HG03039 (cell line): ENCODE data around the gene FXYD3.
"Not testable (repeated sequence)": the region's sequence is repeated elsewhere in the genome, so short reads cannot be mapped to it uniquely, and the experiment has no call there.

ENCODE experiments used
- ATAC-seq: cut with Tn5 transposase; IDR thresholded peaks from one replicate; pipeline ENCODE4 v1.9.1; 2021; ENCODE audit warnings: mild to moderate bottlenecking, moderate library complexity; ENCODE audit not compliant: unreplicated experiment

The FXYD3 gene

DNA sequence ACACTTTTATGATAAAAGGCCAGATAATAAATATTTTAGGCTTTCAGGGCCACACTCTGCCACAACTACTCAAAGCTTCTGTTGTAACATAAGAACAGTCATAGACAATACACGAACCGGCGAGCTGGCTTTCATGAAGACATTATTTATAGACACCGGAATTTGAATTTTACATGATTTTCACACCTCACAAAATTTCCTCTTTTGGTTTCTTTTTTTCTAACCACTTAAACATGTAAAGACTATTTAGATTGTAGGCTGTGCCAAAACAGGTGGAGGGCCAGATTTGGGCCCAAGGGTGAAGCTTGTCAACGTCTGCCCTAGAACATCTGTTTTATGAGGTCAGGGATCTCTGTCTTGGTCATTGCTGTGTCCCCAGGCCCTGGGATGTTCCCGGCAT, 29.7 kb upstream of the FXYD3 start:
- no peak for ATAC-seq

DNA sequence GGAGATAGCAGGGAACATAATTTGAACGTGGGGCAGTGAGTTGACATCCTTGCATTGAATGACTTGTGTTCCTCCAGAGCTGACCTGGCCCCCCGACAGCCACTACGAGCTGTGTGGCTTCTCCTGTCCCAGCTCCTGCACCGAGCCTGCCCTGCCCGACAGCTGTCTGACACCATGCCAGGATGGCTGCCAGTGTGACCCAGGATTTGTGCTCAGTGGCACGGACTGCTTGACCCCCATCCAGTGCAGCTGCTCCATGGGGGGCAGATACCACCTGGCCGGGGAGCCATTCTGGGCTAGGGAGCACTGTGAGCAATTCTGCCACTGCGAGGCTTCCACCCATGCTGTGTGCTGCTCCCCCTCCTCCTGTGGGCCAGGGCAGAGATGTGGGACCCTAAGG, 29.2 kb upstream of the FXYD3 start:
- ATAC-seq, result no peak

GRCh38 chr19:35087393-35087792, 28.2 kb upstream of the FXYD3 start:
- ATAC-seq, result no peak

- ATAC-seq, result no peak
These were observed 27.3 kb upstream of the FXYD3 start for GRCh38 chr19:35088131-35088913.

DNA sequence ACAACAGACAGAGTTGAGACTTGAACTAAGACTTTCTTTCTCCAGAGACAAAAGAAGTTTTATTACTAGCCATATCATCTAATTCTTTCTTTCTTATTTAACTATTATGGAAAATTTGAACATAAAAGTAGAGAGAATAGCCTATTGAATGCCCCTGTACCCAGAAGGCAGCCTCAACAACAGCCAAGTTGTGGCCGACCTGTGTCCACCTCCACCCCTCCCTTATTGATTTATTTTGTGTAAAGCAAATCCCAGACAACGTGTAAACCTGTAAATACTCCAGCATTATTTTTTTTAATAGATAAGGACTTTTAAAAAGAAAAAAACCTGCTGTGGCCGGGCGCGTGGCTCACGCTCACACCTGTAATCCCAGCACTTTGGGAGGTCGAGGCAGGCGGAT, 26.1 kb upstream of the FXYD3 start:
- no peak for ATAC-seq

DNA sequence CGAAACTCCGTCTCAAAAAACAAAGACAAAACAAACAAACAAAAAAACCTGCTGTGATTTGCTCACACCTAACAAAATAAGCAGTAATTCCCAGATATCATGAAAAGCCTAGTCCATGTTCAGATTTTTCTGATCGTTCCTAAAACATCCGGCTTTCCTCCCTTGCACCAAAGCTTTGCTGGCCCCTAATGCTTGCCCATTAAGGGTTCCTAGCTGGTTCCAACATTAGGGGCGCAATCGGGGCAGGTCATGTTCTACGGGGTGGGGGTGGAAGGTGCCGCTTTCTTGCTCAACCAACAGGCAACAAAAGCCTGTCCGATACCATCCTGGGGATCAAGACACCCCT, 25.5 kb upstream of the FXYD3 start:
- ATAC-seq, result no peak

DNA sequence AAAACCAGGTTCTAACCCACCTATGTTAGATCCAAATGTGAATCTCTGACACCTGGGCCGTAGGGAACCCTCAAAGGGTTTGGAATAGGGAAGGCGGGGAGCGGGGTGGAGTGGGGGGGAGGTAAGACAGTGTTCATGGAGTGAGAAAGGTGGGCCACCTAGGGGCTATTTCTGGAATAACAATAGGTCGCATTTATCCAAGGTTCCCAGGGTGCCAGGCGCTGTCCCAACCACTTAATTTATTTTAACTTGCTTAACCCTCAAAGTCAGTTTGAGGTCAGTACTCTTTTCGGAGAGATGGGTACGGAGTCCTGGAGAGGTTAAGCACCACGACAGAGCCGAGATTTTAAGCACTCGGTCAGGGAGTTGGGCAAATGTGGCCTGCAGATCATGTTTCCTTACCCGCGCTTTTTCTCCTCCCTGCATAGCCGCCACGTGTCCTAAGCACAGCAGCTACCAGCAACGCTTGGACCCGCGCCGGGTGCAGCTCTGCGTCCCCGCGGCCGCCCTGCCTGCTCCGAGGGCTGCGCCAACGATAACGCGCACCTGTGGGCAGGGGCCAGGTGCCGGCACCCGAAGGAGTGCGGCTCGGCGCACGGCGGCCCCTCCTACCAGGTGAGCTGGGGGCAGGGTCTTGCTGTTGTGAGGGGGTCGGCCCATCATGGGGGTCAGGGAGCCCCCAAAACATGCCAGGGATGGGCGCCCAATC, 25.0 kb upstream of the FXYD3 start:
- no peak for ATAC-seq

DNA sequence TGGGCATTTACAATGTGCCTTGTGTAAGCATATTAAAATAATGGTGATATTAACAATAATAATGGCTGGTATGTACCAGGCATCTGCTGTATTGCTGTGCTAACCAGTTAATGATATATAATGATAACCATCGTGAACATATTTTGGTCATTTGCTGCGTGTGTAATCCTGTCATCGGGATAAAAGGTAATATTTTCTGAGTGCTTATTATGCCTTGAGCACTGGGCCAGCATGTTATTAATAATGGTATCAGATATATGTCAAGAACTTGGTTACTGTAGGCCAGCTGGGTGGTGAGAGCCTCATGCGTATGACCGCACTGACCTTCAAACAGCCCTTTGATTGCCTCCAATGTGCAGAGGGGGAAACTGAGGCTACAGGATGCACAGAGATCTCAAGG, 22.2 kb upstream of the FXYD3 start:
- no peak for ATAC-seq

DNA sequence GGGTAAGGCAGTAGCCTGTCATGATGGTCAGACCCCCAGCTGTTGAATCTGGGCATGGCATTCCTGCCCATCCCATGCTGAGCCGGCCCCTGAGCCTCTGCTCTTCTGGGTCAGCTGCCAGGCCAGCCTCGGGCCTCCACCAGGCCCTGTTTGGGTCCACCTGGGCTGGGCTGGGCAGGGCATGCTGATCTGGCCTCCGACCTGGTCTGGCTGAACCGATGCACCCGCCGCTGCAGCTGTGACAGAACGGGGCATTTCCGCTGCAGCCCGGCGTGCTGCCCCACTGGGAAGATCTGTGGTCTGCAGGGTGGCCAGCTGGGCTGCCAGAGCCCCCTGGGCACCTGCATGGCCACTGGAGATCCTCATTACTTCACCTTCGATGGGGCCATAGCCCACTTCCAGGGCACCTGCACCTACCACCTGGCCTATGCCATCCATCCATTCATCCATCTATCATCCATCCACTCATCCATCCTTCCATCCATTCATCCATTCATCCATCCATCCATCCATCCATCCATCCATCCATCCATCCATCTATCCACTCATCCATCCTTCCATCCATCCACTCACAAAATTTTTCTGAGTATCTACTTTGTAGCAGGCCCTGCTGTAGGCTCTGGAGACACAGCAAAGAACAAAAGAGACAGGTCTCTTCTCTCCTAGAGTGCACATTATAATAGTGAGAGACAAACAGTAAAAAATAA, 21.5 kb upstream of the FXYD3 start:
- ATAC-seq, result no peak

DNA sequence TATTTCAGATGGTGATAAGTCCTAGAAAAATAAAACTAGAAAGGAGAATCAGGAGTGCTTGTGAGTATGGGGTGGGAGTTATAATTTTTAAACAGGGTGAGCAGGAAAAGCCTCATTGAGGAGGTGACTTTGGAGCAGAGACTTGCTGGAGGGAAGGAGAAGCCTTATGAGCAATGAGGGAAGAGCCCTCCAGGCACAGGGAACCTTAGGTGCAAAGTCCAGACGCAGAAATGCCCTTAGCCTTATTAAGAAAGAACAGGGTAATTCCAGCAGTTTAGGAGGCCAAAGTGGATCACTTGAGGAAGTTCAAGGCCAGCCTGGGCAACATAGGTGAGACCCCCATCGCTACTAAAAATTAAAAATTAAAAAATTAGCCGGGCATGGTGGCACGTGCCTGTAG, 21.0 kb upstream of the FXYD3 start:
- ATAC-seq, result no peak

DNA sequence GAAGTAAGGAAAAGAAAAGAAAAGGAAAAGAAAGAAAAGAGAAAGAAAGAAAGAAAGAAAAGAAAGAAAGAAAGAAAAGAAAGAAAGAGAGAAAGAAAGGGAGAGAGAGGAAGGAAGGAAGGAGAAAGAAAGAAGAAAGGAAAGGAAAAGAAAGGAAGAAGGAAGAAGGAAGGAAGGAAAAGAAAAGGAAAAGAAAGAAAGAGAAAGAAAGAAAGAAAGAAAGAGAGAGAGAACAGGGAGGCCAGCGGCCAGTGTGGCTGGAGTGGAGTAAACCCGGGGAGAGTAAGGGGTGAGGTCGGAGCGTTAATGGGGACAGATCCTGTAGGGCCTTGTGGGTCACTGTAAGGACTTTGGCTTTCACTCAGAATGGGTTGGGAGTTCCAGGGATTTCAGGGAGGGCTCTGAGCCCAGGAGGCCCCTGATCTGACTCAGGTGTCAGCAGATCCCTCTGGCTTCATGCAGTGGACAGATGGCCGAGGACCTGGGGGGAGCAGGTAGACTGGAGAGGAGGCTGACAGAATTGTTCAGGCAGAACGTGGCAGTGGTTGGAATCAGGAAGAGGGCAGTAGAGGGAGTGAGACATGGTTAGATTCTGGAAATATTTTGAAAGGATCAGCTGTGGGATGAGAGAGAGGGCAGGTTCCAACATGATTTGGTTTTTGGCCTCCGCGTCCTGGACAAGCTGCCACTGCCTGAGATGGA, 19.8 kb upstream of the FXYD3 start:
- no peak for ATAC-seq

GRCh38 chr19:35098413-35099049, 17.1 kb upstream of the FXYD3 start:
- no peak for ATAC-seq

DNA sequence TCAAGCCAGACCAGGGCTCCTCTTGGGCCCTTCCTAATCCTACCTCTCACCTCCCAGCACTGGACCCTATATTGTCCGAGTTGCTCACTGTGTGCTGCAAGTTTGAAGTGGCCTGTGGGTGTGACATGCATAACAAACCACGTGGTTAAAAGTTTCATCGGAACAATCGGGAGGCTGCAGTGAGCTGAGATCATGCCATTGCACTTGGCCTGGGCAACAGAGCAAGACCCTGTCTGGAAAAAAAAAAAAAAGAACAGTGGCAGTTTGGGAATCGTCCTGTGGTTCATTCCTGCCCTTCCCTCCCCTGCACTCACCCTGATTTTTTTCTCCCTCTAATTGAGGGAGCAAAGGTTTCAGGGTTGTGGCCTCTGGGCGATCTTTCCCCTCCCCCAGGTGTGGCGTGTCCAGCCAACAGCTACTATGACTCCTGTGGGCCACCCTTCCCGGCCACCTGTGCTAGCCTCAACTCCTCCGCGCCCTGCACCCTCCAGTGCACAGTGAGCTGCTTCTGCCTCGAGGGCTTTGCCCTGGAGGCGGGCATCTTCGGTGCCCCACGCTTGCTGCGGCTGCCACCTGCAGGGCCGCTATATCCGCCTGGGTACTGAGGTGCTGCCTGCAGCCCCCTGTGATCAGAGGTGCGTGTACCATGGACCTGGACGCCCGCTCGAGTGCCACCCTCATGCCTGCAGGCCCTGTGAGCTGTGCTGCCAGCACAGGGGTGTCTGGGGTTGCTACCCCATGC, 16.3 kb upstream of the FXYD3 start:
- no peak for ATAC-seq

DNA sequence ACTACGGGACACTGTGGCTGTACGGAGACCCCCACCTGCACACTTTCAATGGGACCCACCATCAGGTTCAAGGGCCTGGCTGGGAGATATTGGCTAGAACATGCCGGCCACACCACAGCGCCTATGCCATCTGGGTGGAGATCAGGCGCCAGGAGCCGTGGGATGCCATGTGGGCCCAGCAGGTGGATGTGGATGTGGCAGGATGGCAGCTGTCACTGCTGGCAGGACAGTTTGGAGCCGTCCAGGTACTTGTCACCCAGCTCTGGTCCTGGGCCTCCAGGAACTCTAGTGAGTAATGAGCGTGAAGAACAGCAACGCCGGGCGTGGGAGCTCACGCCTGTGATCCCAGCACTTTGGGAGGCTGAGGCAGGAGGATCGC, 15.7 kb upstream of the FXYD3 start:
- no peak for ATAC-seq

DNA sequence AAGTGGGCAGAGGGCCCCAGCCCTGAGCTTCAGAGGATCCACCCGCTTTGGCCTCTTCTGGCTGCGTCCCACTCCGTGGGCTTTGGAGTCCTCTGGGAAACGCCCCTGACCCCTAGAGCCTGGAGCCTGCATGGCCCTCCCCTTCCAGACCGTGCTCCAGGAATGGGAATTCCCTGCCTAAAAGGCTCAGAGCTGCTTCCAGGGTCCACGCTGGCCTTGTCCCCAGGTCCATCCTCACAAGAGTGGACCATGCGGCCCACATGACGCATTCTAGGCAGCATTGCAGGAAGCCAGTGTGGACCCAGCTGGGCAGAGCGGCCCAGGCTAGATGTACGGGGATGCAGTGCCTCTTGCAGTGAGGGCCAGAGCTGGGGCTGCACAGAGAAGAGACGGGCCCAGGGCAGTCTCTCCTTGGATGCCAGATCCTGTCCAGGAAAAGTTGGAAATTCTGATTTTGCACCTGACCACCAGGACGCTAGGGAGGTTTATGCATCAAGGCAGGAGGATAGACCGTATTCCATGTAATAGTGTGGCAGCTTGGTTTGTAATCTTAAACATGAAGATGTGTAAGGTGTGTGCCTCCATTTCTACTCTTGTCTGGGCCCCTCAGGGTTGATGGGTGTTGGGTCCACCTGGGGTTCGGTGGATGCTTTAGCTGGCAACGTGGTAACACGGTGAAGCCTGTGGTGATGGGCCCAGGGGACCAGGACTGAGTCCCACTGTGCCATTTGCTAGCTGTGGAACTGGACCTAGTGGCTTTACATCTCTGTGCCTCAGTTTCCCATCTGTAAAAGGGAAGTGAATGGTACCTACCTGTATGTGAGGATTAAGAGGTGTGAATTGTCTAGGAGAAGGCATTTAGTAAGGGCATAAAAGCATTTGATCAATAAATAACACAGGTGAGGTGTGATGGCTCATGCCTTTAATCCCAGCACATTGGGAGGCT, 14.8 kb upstream of the FXYD3 start:
- ATAC-seq, result no peak

DNA sequence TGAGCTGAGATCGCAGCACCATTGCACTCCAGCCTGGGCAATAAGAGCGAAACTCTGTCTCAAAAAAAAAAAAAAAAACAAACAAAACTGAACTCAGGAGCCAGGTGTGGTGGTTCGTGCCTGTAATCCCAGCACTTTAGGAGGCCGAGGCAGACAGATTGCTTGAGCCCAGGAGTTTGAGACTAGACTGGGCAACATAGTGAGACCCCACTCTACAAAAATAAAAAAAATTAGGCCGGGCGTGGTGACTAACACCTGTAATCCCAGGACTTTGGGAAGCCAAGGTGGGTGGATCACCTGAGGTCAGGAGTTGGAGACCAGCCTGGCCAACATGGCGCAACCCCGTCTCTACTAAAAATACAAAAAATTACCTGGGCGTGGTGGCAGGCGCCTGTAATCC, 13.7 kb upstream of the FXYD3 start:
- not testable (repeated sequence) for ATAC-seq

- ATAC-seq, result not testable (repeated sequence)
These were observed 12.0 kb upstream of the FXYD3 start for GRCh38 chr19:35103614-35104013.

- no peak for ATAC-seq
These were observed 11.3 kb upstream of the FXYD3 start for GRCh38 chr19:35104361-35104760.

DNA sequence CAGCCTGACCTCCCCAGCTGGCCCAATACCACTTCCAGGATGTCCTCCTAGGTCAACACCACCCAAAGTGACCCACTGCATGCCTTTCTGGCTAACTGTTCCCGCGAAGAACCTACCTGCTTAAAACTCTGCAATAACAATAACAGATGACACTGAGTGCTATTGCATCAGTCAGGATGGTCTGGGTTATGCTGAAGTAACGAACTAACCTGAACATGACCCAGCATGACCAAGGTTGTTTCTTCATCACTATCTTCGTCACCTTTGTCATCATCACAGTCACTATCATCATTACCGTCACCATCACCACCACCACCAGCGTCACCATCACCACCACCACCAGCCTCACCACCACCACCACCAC, 10.6 kb upstream of the FXYD3 start:
- ATAC-seq, result no peak
